GM12874 (cell line): ENCODE measurements around the gene LENEP.

Experiments used
- TF ChIP-seq, protein P1 (sequence below): IDR thresholded peaks from 2 replicates; pipeline ENCODE4 v1.5.1; 2011; ENCODE audit warnings: low read depth, mild to moderate bottlenecking, control low read depth, low read length, moderate library complexity; ENCODE audit not compliant: insufficient read depth

LENEP gene

DNA sequence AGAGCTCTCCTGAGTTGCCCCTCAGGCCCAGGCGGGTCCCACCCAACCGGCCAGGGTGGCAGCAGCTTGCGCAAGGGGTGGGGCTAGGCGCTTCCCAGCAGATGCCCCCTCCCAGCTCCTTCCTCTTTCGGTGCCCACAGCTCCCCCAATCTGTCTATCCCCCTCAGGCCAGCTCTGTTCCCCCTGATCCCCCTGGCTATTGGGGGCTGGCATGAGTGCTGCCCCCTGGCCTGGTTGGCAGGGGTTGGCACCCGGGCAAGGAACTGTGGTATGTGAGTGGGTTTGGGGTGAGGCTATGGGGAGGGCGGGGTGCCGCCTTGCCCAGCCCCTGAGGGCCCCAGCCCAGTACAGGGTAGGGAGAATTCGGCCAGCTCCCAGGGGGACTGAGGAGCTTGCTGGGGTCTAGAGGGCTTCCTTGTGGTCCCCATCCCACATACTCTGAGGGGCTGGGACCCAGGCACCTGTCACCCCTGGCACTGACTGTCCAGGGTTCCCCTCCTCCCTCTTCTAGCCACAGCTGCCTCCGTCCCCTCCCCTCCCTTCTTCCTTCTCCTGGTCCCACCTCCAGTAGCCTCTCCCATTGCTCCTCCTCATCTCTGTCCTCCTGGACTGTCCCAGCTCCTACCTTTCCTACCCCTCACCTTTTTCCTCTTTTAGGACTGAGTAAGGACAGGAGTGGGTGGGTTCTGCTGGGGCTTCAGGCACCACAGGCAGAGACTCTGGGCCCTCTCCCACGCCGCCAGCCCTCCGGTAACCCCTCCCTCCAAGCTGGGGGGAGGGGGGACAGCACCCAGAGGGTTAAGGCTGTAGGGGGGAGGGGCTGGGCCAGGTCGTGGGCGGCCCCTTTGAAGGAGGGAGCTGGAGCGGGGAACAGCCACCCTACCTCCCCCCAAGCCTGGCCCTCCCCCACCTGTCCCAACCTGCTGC lies 14.9 kb downstream of the LENEP start:
- TF ChIP-seq, protein P1, sequence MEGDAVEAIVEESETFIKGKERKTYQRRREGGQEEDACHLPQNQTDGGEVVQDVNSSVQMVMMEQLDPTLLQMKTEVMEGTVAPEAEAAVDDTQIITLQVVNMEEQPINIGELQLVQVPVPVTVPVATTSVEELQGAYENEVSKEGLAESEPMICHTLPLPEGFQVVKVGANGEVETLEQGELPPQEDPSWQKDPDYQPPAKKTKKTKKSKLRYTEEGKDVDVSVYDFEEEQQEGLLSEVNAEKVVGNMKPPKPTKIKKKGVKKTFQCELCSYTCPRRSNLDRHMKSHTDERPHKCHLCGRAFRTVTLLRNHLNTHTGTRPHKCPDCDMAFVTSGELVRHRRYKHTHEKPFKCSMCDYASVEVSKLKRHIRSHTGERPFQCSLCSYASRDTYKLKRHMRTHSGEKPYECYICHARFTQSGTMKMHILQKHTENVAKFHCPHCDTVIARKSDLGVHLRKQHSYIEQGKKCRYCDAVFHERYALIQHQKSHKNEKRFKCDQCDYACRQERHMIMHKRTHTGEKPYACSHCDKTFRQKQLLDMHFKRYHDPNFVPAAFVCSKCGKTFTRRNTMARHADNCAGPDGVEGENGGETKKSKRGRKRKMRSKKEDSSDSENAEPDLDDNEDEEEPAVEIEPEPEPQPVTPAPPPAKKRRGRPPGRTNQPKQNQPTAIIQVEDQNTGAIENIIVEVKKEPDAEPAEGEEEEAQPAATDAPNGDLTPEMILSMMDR, result no peak

DNA sequence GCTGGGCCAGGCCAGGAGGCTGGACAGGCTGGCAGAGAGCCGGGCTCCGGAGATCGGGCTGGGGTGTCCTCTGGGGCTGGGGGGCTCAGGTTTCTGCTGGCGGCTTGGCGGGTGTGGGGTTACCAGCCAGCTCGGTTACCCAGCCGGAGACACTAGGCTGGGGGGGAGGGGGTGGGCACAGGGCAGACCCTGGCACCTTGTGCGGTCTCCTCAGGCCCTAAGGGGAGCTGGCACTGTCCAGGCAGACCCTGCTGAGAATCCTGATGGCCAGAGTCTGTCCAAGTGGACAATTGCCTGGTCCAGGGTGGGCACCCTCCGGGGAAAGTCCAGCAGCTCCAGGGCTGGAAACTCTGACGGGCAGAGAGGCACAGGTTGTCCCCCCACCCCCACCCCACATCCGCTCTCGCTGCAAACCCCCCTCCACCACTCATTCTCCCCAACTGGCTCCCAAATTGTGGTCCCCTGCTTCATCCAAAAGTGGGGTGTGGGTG lies 15.9 kb downstream of the LENEP start:
- TF ChIP-seq, protein P1, result no peak

DNA sequence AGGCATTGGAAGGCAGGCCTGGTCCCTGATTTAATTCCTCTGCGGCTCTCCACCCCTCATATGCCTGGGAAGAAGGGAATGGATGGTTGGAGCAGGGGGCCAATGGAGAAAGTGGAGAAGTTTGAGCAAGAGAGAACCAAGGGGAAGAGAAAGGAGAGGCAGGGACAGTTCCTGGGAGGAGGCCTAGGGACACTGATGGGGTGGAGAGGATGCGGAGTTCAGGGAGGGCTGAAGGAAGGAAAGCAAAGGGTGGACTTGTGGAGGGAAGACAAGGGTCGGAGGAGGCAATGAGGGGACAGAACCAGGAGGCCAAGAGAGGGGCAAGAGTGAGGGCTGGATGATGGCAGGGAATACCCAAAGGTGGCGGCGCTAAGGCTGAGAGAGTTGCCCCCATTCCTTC lies 16.4 kb downstream of the LENEP start:
- TF ChIP-seq, protein P1, result no peak

DNA sequence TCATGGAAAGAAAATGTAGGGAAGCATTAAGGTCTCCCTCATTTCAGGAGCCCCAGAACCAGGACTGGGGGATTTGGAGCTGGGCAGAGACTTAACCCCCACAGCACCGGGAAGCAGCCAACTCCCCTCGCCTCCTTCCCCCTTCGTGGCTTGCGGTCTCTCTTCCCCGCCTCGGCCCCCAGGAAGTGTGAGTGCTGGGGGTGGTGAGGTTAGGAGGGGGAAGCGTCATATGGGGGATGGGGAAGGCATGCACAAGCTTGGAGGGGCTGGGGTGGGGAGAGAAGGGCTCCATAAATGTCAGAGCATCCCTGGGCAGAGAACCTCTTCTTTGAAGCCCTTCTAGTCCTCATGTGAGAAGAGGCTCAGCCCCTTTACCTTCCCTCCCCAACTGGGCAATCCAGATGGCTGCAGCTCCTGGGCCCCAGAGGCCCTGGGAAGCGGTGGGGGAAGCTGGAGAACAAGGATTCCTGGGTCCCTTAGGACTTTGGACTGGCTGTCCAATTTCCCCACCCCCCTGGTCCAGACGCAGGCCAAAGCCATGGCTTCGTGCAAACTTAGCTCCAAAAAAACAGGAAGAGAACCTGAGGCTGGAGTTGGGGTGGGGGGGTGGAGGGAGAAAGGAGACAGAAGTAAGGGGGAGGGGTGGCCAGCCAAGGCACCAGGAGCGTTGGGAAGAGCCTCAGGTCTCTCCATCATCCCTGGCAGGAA lies 17.0 kb downstream of the LENEP start:
- TF ChIP-seq, protein P1, result no peak

DNA sequence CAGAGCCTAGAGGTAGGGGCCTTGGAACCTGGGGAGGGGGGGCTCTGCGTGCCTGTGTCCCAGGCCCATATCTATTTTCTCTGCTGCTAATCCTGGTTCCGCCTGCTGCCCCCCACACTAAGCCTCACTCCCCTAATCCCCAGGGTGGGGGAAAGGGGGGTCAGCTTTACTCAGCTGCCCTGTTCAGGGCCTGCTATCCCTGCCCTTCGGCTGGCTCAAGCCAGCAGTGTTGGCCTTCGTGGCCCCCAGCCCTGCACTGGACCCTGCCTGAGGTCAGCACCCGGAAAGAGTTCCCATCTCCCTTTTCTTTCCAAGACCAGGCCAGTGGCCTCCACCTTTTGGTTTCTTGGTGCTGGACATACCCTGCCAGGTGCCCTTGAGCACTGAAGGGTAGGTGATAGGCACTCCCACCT lies 17.6 kb downstream of the LENEP start:
- TF ChIP-seq, protein P1, result no peak

DNA sequence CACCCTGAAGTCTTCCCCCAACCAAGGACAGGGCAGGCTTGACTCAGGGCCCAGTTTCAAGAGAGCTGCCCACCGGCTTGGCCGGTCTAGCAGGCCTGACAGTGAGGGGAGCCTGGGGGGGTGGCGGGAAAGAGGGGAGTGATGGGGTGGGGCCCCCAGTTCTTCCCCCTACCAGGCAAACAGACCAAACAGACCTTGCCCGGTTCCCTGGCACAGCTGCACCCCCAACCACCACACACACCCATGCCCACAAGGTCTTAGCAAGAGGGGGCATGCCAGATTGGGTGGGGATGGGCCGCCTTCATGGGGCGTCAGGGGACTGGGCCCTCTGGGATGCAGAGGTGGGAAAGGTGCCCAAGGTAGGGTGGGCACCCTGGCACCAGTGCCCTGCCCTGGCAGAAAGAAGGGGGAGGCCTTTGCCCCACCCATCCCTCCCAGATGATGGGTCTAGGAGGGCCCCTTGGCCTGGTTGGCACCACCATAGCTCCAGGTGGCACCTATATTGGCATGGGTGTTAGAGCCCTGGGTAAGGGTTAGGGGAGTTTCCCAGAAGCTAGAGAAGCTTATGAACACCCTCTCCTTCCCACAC lies 18.1 kb downstream of the LENEP start:
- TF ChIP-seq, protein P1, result no peak

DNA sequence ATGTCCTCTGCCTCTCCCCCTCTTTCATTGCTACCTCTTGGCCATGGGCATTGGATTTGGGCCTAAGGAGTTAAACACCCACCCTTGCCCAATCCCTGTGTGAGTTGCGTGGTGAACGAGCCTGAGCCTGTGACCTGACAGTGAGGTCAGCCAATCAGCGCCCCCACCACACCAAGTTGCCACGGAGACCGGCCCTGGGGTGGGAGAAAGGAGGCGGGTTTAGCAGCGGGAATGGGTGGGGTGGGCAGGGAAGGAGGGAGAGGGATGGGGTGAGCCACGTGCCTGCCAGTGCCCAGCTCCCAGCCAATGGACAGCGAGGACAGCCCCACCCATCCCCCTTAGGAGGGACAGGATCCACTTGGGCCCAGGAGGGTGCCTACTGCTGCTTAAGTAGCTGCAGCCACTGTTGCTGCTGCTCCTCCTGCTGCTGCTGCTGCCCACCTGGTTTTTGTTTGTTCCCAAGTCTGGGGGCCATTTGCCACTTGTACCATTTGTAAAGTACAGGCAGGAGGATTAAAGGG lies 18.7 kb downstream of the LENEP start:
- TF ChIP-seq, protein P1, result no peak
